KOPT-K1 (cell line): Measurements from ENCODE around the gene AGPAT4.
"Not testable (repeated sequence)": the region's sequence is repeated elsewhere in the genome, so short reads cannot be mapped to it uniquely, and the experiment has no call there.

Experiments used
- H3K27ac ChIP-seq: fragments of 200-600 bp; sonication (generic); 2 replicates; pipeline ENCODE4 v1.5.1; 2016; ENCODE audit warnings: antibody characterized with exemption, mild to moderate bottlenecking, low read depth, low read length; ENCODE audit not compliant: poor library complexity, severe bottlenecking
- H3K36me3 ChIP-seq: fragments of 200-600 bp; sonication (generic); 2 replicates; pipeline ENCODE4 v1.5.1; 2017; ENCODE audit warnings: antibody characterized with exemption, mild to moderate bottlenecking, low read length, moderate library complexity; ENCODE audit not compliant: insufficient read depth
- H3K9me3 ChIP-seq: fragments of 200-600 bp; sonication (generic); 2 replicates; pipeline ENCODE4 v1.5.1; 2017; ENCODE audit warnings: antibody characterized with exemption, low read length, mild to moderate bottlenecking; ENCODE audit not compliant: insufficient read depth, poor library complexity, severe bottlenecking

The AGPAT4 gene

GRCh38 chr6:161132384-161132783 lies 141.5 kb downstream of the AGPAT4 start:
- peaks cover 50% of the 10 kb centered on the region; the same call in 1 of the 2 replicates for H3K36me3 ChIP-seq
- no peak overlapping the region for H3K27ac ChIP-seq
- H3K9me3 ChIP-seq: no peaks in the 10 kb centered on the region

- H3K9me3 ChIP-seq: no peaks in the 10 kb centered on the region
- no peak overlapping the region for H3K27ac ChIP-seq
- H3K36me3 ChIP-seq: peaks cover 54% of the 10 kb centered on the region; the same call in 1 of the 2 replicates
These were observed 142.7 kb downstream of the AGPAT4 start for GRCh38 chr6:161130967-161131766.

GRCh38 chr6:161130541-161130940 lies 143.3 kb downstream of the AGPAT4 start:
- H3K36me3 ChIP-seq: peaks cover 54% of the 10 kb centered on the region; the same call in 1 of the 2 replicates

GRCh38 chr6:161128680-161129196 lies 145.1 kb downstream of the AGPAT4 start:
- Histone ChIP-seq H3K36me3 (peaks cover 59% of the 10 kb centered on the region; the same call in 1 of the 2 replicates), H3K9me3 (peaks cover 6% of the 10 kb centered on the region), H3K27ac (no peak overlapping the region)

More at GRCh38 chr6:161130541-161130940, 143.3 kb downstream of the AGPAT4 start:
- H3K27ac ChIP-seq: no peak overlapping the region
- H3K9me3 ChIP-seq: no peaks in the 10 kb centered on the region

GRCh38 chr6:161128230-161128629 lies 145.6 kb downstream of the AGPAT4 start:
- H3K36me3 ChIP-seq: peaks cover 61% of the 10 kb centered on the region; the same call in 1 of the 2 replicates
- H3K9me3 ChIP-seq: peaks cover 12% of the 10 kb centered on the region
- H3K27ac ChIP-seq: no peak overlapping the region

GRCh38 chr6:161127071-161127740 lies 146.7 kb downstream of the AGPAT4 start:
- Histone ChIP-seq H3K9me3 (peaks cover 22% of the 10 kb centered on the region), H3K27ac (no peak overlapping the region), H3K36me3 (peaks cover 58% of the 10 kb centered on the region; the same call in 1 of the 2 replicates)

GRCh38 chr6:161125591-161125990 lies 148.3 kb downstream of the AGPAT4 start:
- Histone ChIP-seq H3K9me3 (peaks cover 28% of the 10 kb centered on the region), H3K27ac (no peak overlapping the region), H3K36me3 (peaks cover 54% of the 10 kb centered on the region)

- peaks cover 60% of the 10 kb centered on the region for H3K36me3 ChIP-seq
- peaks cover 40% of the 10 kb centered on the region for H3K9me3 ChIP-seq
These were observed 150.5 kb downstream of the AGPAT4 start for GRCh38 chr6:161123319-161123718.

GRCh38 chr6:161117942-161118341 lies 155.9 kb downstream of the AGPAT4 start:
- H3K36me3 ChIP-seq: peaks cover 82% of the 10 kb centered on the region
- H3K27ac ChIP-seq: no peak overlapping the region
- peaks cover 25% of the 10 kb centered on the region for H3K9me3 ChIP-seq

More at GRCh38 chr6:161123319-161123718, 150.5 kb downstream of the AGPAT4 start:
- not testable (repeated sequence) for H3K27ac ChIP-seq

- no peak overlapping the region for H3K27ac ChIP-seq
These were observed 156.6 kb downstream of the AGPAT4 start for GRCh38 chr6:161117308-161117707.

GRCh38 chr6:161116554-161116953 lies 157.3 kb downstream of the AGPAT4 start:
- no peak overlapping the region for H3K27ac ChIP-seq
- H3K36me3 ChIP-seq: peaks cover 94% of the 10 kb centered on the region
- peaks cover 14% of the 10 kb centered on the region for H3K9me3 ChIP-seq

More at GRCh38 chr6:161117308-161117707, 156.6 kb downstream of the AGPAT4 start:
- Histone ChIP-seq H3K9me3 (peaks cover 19% of the 10 kb centered on the region), H3K36me3 (peaks cover 86% of the 10 kb centered on the region)

GRCh38 chr6:161115468-161115867 lies 158.4 kb downstream of the AGPAT4 start:
- peaks cover 10% of the 10 kb centered on the region for H3K9me3 ChIP-seq
- H3K27ac ChIP-seq: no peak overlapping the region
- peaks cover 98% of the 10 kb centered on the region for H3K36me3 ChIP-seq

GRCh38 chr6:161111261-161111660 lies 162.6 kb downstream of the AGPAT4 start:
- Histone ChIP-seq H3K27ac (no peak overlapping the region), H3K9me3 (no peaks in the 10 kb centered on the region), H3K36me3 (peaks cover 98% of the 10 kb centered on the region)

- peaks cover 98% of the 10 kb centered on the region for H3K36me3 ChIP-seq
- no peak overlapping the region for H3K27ac ChIP-seq
- H3K9me3 ChIP-seq: no peaks in the 10 kb centered on the region
These were observed 163.7 kb downstream of the AGPAT4 start for GRCh38 chr6:161110028-161110779.
